Measurements from ENCODE around the gene TCF4.

Gene TCF4

DNA sequence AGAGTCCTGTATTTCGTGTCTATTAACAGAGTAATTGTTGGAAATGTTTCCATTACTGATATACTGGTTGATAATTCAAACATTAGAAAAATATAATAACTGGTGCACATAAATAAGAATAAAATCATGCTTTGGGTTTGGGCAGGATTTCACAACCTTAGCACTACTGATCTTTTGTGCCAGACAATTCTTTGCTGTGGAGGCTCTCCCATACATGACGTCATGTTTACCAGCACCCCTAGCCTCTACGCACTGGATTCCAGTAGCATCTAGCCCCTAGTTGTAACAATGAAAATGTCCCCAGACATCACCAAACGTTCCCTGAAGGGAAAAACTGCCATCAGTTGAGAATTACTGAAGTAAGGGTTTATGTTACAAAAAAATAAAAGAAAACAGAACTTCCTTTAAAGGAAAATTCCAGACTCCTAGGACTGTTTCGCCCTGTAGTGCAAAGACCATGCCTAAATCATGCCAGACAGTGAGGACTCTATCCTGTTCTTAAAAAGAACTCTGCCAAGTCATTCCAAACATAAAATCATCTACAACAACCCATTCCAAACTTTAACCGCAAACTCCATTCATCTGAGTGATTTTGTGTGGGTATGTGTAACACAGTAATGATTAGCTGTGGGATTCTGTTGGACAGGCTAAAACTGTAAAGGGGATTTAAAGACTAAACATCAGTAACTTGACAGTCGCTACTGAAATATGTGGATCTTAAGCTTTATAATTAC lies 315.3 kb downstream of the TCF4 start:
- no peak for TF ChIP-seq CTCF (IDR thresholded peaks at IDR 0.05)
- Histone ChIP-seq H3K27ac (peak overlapping the region in 1 of 2 donors; percentile 35), H3K4me3 (no peak overlapping the region)
- DNase-seq (ENCODE audit: low spot score): no peak

- no peak overlapping the region for H3K27ac ChIP-seq
- no peak for DNase-seq (ENCODE audit: low spot score)
- no peak for TF ChIP-seq CTCF (IDR thresholded peaks at IDR 0.05)
- no peak overlapping the region for H3K4me3 ChIP-seq
These were observed 318.4 kb downstream of the TCF4 start for GRCh38 chr18:55269622-55270021.

GRCh38 chr18:55268628-55269275 lies 319.2 kb downstream of the TCF4 start:
- no peak for DNase-seq (ENCODE audit: low spot score)
- Histone ChIP-seq H3K27ac (no peak overlapping the region), H3K4me3 (no peak overlapping the region)
- TF ChIP-seq CTCF (IDR thresholded peaks at IDR 0.05): no peak

GRCh38 chr18:55268151-55268601 lies 319.8 kb downstream of the TCF4 start:
- Histone ChIP-seq H3K27ac (no peak overlapping the region), H3K4me3 (no peak overlapping the region)
- DNase-seq (ENCODE audit: low spot score): no peak
- TF ChIP-seq CTCF (IDR thresholded peaks at IDR 0.05): no peak

GRCh38 chr18:55266981-55267380 lies 321.0 kb downstream of the TCF4 start:
- no peak for TF ChIP-seq CTCF (IDR thresholded peaks at IDR 0.05)
- no peak for DNase-seq (ENCODE audit: low spot score)
- no peak overlapping the region for H3K27ac ChIP-seq

GRCh38 chr18:55265984-55266383 lies 322.0 kb downstream of the TCF4 start:
- no peak for DNase-seq (ENCODE audit: low spot score)
- no peak overlapping the region for H3K27ac ChIP-seq
- H3K4me3 ChIP-seq: no peak overlapping the region
- no peak for TF ChIP-seq CTCF (IDR thresholded peaks at IDR 0.05)

More at GRCh38 chr18:55266981-55267380, 321.0 kb downstream of the TCF4 start:
- H3K4me3 ChIP-seq: no peak overlapping the region

All from coronary artery (tissue), 2 donors.